Dendritic cell treated with granulocyte-macrophage colony-stimulating factor and Interleukin-4, amounts not matched to agents 40 ng/mL and 50 ng/mL, for 4 days (primary cell): Measurements from ENCODE around the gene RNU5D-1.
"Not testable (repeated sequence)": the region's sequence is repeated elsewhere in the genome, so short reads cannot be mapped to it uniquely, and the experiment has no call there.

ENCODE experiments used
- H3K27ac Mint-ChIP-seq: one replicate; pipeline ENCODE4 v1.8.0; 2022; ENCODE audit warnings: mild to moderate bottlenecking, mixed read lengths
- H3K27me3 Mint-ChIP-seq: one replicate; pipeline ENCODE4 v1.8.0; 2022; ENCODE audit warnings: mild to moderate bottlenecking, mixed read lengths
- H3K36me3 Mint-ChIP-seq: one replicate; pipeline ENCODE4 v1.8.0; 2022; ENCODE audit warnings: low read depth, mixed read lengths
- H3K4me1 Mint-ChIP-seq: one replicate; pipeline ENCODE4 v1.8.0; 2022; ENCODE audit warnings: low read depth, mixed read lengths
- H3K4me3 Mint-ChIP-seq: one replicate; pipeline ENCODE4 v1.8.0; 2022; ENCODE audit warnings: mild to moderate bottlenecking, moderate library complexity, mixed read lengths
- H3K9me3 Mint-ChIP-seq: one replicate; pipeline ENCODE4 v1.8.0; 2022; ENCODE audit warnings: mixed read lengths
- intact Hi-C: fragments of 100-400 bp; cut with micrococcal nuclease; formaldehyde crosslinking; loops from one replicate; pipeline ENCODE4 v1.15.0; 2022

The RNU5D-1 gene

DNA sequence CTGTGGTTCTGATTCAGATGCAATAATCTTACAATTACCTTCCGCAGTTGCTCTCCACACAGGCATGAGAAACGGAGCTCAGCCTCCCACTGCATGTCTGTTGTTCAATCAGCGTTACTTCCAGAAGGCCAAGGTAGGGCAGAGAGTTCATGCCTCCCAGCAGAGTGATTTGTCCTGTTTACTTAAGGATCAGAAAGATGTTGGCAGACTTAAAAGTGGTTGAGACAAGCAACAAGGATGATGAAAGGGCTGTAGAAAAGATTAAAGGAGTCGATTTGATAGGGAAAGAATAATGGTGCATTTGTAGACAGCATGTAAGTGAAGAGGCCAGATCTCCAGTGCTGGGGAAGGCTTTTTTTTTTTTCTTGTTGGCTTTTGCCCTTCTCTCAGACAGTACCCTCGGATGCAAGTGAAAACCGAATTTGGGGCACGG lies 29.8 kb downstream of the RNU5D-1 start:
- Mint-ChIP-seq H3K4me1 (peaks cover 22% of the 10 kb centered on the region), H3K36me3 (no peaks in the 10 kb centered on the region), H3K27me3 (peaks cover 43% of the 10 kb centered on the region), H3K4me3 (no peak overlapping the region), H3K27ac (no peak overlapping the region), H3K9me3 (no peaks in the 10 kb centered on the region)
- intact Hi-C loops: no loop called here

- intact Hi-C loops: no loop called here
- Mint-ChIP-seq H3K36me3 (no peaks in the 10 kb centered on the region), H3K4me3 (no peak overlapping the region), H3K27ac (no peak overlapping the region), H3K4me1 (peaks cover 22% of the 10 kb centered on the region), H3K27me3 (peaks cover 41% of the 10 kb centered on the region), H3K9me3 (no peaks in the 10 kb centered on the region)
These were observed 30.4 kb downstream of the RNU5D-1 start for GRCh38 chr1:44700573-44700972.

- intact Hi-C loops, H3K4me3 Mint-ChIP-seq, H3K36me3 Mint-ChIP-seq, H3K27ac Mint-ChIP-seq, H3K9me3 Mint-ChIP-seq: not testable (repeated sequence)
- Mint-ChIP-seq H3K4me1 (peaks cover 22% of the 10 kb centered on the region), H3K27me3 (peaks cover 43% of the 10 kb centered on the region)
These were observed 31.6 kb downstream of the RNU5D-1 start for GRCh38 chr1:44699375-44699774.

DNA sequence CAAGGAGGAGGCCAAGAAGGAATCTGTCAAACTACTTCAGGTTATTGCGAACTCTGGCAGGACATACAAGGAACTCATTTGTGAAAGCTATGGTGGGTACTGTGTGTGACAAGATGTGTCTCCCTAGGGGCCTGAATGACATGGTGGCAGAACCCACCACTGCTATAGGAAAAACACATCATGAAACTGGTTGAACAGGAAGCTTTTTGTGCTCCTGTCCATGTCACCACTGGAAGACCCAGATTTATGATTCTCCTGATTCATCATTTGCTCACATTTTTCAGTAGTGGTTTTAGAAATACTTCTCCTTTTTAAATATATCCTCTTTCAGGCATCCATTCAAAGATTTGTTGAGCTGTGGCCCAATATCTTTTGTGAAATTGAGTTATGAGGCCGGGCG lies 32.8 kb downstream of the RNU5D-1 start:
- H3K4me1 Mint-ChIP-seq: peaks cover 31% of the 10 kb centered on the region
- no peaks in the 10 kb centered on the region for H3K36me3 Mint-ChIP-seq
- H3K9me3 Mint-ChIP-seq: no peaks in the 10 kb centered on the region
- peaks cover 38% of the 10 kb centered on the region for H3K27me3 Mint-ChIP-seq
- no peak overlapping the region for H3K4me3 Mint-ChIP-seq
- intact Hi-C loops: no loop called here
- peak overlapping the region; percentile 48 for H3K27ac Mint-ChIP-seq

DNA sequence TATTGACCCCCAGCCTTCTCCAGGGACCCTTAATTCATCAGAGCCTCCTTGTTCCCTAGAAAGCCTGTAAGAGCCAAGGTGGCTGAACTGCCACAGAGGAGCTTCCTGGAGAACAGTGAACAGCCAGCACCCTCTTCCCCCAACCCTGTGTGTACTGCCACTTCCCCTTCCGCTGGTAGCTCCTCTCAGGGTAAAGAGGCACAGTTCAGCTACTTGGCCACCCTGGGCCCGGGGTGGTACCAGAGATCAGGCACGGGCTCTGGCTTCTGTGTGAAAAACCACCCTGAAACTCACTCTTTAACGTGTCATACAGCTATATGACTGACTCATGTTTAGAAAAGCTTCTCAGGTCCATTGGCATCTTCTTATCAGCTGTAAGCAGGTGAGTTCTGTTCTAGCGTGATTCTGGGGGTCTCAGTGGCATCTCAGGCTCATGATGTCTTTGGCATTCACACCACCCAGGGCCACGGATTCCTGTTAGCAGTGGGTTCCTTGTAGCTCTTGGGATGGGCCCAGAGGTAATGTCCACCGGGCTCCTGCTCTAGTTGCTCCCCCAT lies 34.1 kb downstream of the RNU5D-1 start:
- H3K27me3 Mint-ChIP-seq: peaks cover 27% of the 10 kb centered on the region
- no peak overlapping the region for H3K4me3 Mint-ChIP-seq
- no peaks in the 10 kb centered on the region for H3K9me3 Mint-ChIP-seq
- H3K4me1 Mint-ChIP-seq: peaks cover 34% of the 10 kb centered on the region
- H3K36me3 Mint-ChIP-seq: no peaks in the 10 kb centered on the region
- intact Hi-C loops: no loop called here
- peak overlapping the region; percentile 48 for H3K27ac Mint-ChIP-seq

GRCh38 chr1:44696101-44696500 lies 34.9 kb downstream of the RNU5D-1 start:
- H3K27ac Mint-ChIP-seq: no peak overlapping the region
- H3K27me3 Mint-ChIP-seq: peaks cover 25% of the 10 kb centered on the region
- H3K4me1 Mint-ChIP-seq: peaks cover 34% of the 10 kb centered on the region
- H3K4me3 Mint-ChIP-seq: no peak overlapping the region
- no peaks in the 10 kb centered on the region for H3K9me3 Mint-ChIP-seq
- H3K36me3 Mint-ChIP-seq: no peaks in the 10 kb centered on the region
- intact Hi-C loops: no loop called here

DNA sequence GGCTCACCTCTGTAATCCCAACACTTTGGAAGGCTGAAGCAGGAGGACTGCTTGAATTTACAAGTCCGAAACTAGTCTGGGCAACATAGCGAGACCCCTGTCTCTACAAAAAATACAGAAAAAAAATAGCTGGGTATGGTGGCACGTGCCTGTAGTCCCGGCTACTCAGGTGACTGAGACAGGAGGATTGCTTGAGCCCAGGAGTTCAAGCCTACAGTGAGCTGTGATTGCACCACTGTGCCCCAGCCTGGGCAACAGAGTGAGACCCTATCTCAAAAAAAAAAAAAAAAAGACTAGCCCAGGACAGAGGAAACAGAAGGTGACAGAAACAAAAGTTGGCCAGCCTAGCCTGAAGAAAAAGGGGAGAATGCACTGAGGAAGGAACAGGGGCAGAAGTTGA lies 35.3 kb downstream of the RNU5D-1 start:
- Mint-ChIP-seq H3K27me3 (peaks cover 23% of the 10 kb centered on the region), H3K4me1 (peaks cover 34% of the 10 kb centered on the region), H3K9me3 (no peaks in the 10 kb centered on the region), H3K27ac (no peak overlapping the region), H3K36me3 (no peaks in the 10 kb centered on the region), H3K4me3 (no peak overlapping the region)
- intact Hi-C loops: no loop called here

- H3K9me3 Mint-ChIP-seq: no peaks in the 10 kb centered on the region
- peaks cover 34% of the 10 kb centered on the region for H3K4me1 Mint-ChIP-seq
These were observed 36.0 kb downstream of the RNU5D-1 start for GRCh38 chr1:44694863-44695478.

GRCh38 chr1:44693900-44694299 lies 37.1 kb downstream of the RNU5D-1 start:
- H3K36me3 Mint-ChIP-seq: no peaks in the 10 kb centered on the region
- intact Hi-C loops: no loop called here
- no peak overlapping the region for H3K4me3 Mint-ChIP-seq
- no peaks in the 10 kb centered on the region for H3K9me3 Mint-ChIP-seq
- H3K27ac Mint-ChIP-seq: no peak overlapping the region
- peaks cover 22% of the 10 kb centered on the region for H3K27me3 Mint-ChIP-seq
- H3K4me1 Mint-ChIP-seq: peaks cover 34% of the 10 kb centered on the region

More at GRCh38 chr1:44694863-44695478, 36.0 kb downstream of the RNU5D-1 start:
- Mint-ChIP-seq H3K36me3 (no peaks in the 10 kb centered on the region), H3K27ac (no peak overlapping the region), H3K4me3 (no peak overlapping the region), H3K27me3 (peaks cover 22% of the 10 kb centered on the region)
- intact Hi-C loops: no loop called here

- Mint-ChIP-seq H3K27me3 (peaks cover 22% of the 10 kb centered on the region), H3K36me3 (no peaks in the 10 kb centered on the region), H3K4me1 (peaks cover 29% of the 10 kb centered on the region), H3K4me3 (no peak overlapping the region), H3K9me3 (no peaks in the 10 kb centered on the region), H3K27ac (no peak overlapping the region)
- intact Hi-C loops: no loop called here
These were observed 37.8 kb downstream of the RNU5D-1 start for GRCh38 chr1:44693159-44693558.

DNA sequence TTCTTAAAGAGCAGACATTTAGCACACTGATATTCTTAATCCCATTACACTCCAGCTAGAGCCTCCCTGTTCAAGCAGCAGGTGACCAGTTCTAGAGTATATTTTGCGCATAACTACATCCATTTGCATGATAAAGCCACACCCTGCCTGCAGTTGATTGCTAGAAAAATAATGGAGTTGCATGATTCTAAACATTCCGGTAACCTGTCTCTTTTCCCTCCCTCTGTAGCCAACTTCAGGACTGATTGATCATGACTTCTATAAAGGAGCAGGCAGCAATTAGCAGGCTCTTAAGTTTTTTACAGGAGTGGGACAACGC lies 41.6 kb downstream of the RNU5D-1 start:
- intact Hi-C loops: no loop called here
- no peak overlapping the region for H3K4me3 Mint-ChIP-seq
- no peaks in the 10 kb centered on the region for H3K36me3 Mint-ChIP-seq
- no peak overlapping the region for H3K27ac Mint-ChIP-seq
- peaks cover 15% of the 10 kb centered on the region for H3K27me3 Mint-ChIP-seq
- no peaks in the 10 kb centered on the region for H3K9me3 Mint-ChIP-seq
- H3K4me1 Mint-ChIP-seq: peaks cover 28% of the 10 kb centered on the region

DNA sequence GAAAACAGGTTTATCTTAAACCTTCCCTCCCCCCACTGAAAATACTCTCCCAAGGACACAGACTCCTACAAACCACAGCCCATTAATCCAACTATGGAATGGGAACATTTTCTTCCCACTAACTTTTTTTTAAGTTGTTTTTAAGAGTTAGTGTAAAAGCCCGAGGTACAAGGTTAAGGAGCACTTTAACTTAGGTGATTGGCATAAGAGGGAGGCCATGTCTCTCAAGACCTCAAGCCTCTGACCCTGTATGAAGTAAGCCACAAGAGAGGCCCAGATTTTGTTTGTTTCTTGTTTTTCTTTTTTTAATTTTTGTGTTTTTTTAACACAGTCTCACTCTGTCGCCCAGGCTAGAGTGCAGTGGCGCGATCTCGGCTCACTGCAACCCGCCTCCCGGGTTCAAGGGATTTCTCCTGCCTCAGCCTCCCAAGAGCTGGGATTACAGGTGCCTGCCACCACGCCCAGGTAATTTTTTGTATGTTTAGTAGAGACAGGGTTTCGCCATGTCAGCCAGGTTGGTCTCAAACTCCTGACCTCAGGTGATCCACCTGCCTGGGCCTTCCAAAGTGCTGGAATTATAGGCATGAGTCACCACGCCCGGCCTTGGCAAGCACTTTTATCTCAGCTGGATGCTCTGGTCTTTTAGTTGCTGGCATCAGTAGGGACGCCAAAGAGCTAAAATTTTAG lies 42.1 kb downstream of the RNU5D-1 start:
- no peak overlapping the region for H3K27ac Mint-ChIP-seq
- peaks cover 32% of the 10 kb centered on the region for H3K4me1 Mint-ChIP-seq
- H3K9me3 Mint-ChIP-seq: no peaks in the 10 kb centered on the region
- intact Hi-C loops: no loop called here
- no peak overlapping the region for H3K4me3 Mint-ChIP-seq
- H3K27me3 Mint-ChIP-seq: peaks cover 15% of the 10 kb centered on the region
- H3K36me3 Mint-ChIP-seq: no peaks in the 10 kb centered on the region

DNA sequence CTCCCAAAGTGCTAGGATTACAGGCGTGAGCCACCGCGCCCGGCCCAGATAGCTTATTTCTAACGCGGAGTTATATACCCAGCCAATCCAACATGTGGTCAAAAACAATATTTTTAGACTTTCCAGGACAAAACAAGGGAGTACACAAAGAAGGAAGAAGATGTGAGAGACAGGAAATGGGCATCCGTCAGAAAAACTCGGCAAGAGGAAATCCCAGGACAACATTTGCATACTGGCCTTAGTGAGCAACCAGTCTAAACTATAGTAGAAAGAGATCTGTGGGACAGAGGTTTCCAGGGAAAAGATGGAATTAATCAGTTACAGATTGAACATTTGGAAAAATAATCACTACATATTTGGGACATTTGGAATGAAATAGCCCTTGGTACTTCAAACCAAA lies 45.1 kb downstream of the RNU5D-1 start:
- intact Hi-C loops: no loop called here
- H3K4me1 Mint-ChIP-seq: peaks cover 38% of the 10 kb centered on the region
- no peak overlapping the region for H3K4me3 Mint-ChIP-seq
- H3K9me3 Mint-ChIP-seq: no peaks in the 10 kb centered on the region
- H3K36me3 Mint-ChIP-seq: no peaks in the 10 kb centered on the region
- no peak overlapping the region for H3K27ac Mint-ChIP-seq
- H3K27me3 Mint-ChIP-seq: peaks cover 9% of the 10 kb centered on the region

DNA sequence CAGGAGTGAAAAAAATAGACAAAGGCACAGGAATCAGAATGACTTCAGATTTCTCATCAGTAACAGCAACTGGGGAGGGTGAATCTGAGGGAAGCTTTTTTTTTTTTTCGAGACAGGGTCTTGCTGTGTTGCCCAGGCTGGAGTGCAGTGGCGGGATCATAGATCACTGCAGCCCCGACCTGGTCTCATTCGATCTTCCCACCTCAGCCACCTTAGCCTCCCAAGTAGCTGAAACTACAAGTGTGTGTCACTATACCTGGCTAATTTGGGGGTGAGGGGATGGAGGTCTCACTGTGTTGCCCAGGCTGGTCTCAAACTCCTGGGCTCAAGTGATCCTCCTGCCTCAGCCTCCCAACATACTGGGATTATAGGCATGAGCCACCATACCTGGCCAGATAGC lies 45.8 kb downstream of the RNU5D-1 start:
- no peaks in the 10 kb centered on the region for H3K9me3 Mint-ChIP-seq
- peaks cover 41% of the 10 kb centered on the region for H3K4me1 Mint-ChIP-seq
- H3K36me3 Mint-ChIP-seq: no peaks in the 10 kb centered on the region
- peaks cover 6% of the 10 kb centered on the region for H3K27me3 Mint-ChIP-seq
- no peak overlapping the region for H3K4me3 Mint-ChIP-seq
- intact Hi-C loops: no loop called here
- no peak overlapping the region for H3K27ac Mint-ChIP-seq

DNA sequence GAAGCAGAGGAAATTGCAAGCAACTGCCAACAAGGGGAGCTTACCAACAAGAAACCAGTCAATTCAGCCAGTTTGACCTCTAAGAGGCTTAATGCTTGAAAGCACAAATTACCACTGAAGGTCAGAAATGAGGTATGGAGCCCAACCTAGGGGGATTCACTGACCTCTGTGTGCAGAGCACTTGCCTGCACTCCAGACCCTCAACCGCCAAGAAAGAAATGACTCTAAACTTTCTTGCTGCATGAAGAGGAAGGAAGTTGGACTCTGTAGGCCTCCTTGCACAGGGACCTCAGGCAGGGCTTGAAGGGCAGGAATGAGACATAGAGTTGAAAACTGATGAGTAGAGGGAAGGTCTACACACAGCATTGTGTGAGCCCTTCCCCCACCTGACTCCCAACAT lies 46.4 kb downstream of the RNU5D-1 start:
- Mint-ChIP-seq H3K27ac (peak overlapping the region; percentile 50), H3K4me1 (peaks cover 48% of the 10 kb centered on the region), H3K4me3 (no peak overlapping the region), H3K27me3 (peaks cover 3% of the 10 kb centered on the region), H3K36me3 (no peaks in the 10 kb centered on the region), H3K9me3 (no peaks in the 10 kb centered on the region)
- intact Hi-C loops: no loop called here
